OCI-LY1 (cell line): ENCODE data around the gene CKAP2L.

Experiments used
- CTCF ChIP-seq: fragments of 200-600 bp; sonication (generic), shearing (Covaris generic); IDR thresholded peaks from 2 replicates; pipeline ENCODE4 v1.5.1; 2017; ENCODE audit warnings: mild to moderate bottlenecking, antibody characterized with exemption, low read length, moderate library complexity, mixed read lengths
- EZH2 ChIP-seq: fragments of 200-600 bp; sonication (generic), shearing (Covaris generic); IDR thresholded peaks from 2 replicates; pipeline ENCODE4 v1.8.0; 2017; ENCODE audit warnings: borderline replicate concordance, mixed run types, mild to moderate bottlenecking, antibody characterized with exemption, low read length, moderate library complexity, mixed read lengths

GRCh38 chr2:112762276-112762675, 2.1 kb downstream of the CKAP2L start:
- TF ChIP-seq CTCF, result no peak
- TF ChIP-seq EZH2, result no peak
